Measurements from ENCODE around the gene CNN2.

DNA sequence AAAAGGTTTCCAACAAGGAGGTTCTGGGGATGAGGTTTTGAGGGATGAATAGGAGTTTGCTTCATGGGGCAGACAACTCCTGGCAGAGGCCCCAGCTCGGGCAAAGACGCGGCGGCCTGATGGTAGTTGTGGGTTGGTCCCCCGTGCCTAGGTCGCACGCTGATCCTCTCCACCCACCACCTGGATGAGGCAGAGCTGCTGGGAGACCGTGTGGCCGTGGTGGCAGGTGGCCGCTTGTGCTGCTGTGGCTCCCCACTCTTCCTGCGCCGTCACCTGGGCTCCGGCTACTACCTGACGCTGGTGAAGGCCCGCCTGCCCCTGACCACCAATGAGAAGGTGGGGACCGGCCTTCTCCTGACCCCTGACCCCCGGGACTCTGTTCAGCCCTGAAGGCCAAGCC, 25.4 kb downstream of the CNN2 start:
- no peak for TF ChIP-seq POLR2A (IDR thresholded peaks at IDR 0.05; ENCODE audit: low read depth, low read length)
- no peak for TF ChIP-seq FOS (IDR thresholded peaks at IDR 0.05; ENCODE audit: low read depth, low read length)
- TF ChIP-seq, protein P1, sequence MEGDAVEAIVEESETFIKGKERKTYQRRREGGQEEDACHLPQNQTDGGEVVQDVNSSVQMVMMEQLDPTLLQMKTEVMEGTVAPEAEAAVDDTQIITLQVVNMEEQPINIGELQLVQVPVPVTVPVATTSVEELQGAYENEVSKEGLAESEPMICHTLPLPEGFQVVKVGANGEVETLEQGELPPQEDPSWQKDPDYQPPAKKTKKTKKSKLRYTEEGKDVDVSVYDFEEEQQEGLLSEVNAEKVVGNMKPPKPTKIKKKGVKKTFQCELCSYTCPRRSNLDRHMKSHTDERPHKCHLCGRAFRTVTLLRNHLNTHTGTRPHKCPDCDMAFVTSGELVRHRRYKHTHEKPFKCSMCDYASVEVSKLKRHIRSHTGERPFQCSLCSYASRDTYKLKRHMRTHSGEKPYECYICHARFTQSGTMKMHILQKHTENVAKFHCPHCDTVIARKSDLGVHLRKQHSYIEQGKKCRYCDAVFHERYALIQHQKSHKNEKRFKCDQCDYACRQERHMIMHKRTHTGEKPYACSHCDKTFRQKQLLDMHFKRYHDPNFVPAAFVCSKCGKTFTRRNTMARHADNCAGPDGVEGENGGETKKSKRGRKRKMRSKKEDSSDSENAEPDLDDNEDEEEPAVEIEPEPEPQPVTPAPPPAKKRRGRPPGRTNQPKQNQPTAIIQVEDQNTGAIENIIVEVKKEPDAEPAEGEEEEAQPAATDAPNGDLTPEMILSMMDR (conservative IDR thresholded peaks at IDR 0.05; ENCODE audit: low read depth, low read length): no peak
- TF ChIP-seq CEBPB (IDR thresholded peaks at IDR 0.05; ENCODE audit: low read depth, low read length): no peak
- TF ChIP-seq USF2 (IDR thresholded peaks at IDR 0.05; ENCODE audit: low read depth, low read length): no peak
- TF ChIP-seq RAD21 (IDR thresholded peaks at IDR 0.05; ENCODE audit: low read length): no peak
- TF ChIP-seq RFX5 (IDR thresholded peaks at IDR 0.05; ENCODE audit: low read depth, low read length): no peak
- no peak for TF ChIP-seq SMC3 (IDR thresholded peaks at IDR 0.05; ENCODE audit: low read depth, low read length)
- TF ChIP-seq NFE2L2 (IDR thresholded peaks at IDR 0.05; ENCODE audit: low read depth, low read length): no peak
- TF ChIP-seq RCOR1 (IDR thresholded peaks at IDR 0.05; ENCODE audit: insufficient replicate concordance, low read length): no peak
